Measurements from ENCODE around the gene THSD7B. TPM values are rescaled to one million over a fixed set of nuclear protein-coding genes. Genes with fewer than 3 reads are reported as not detected.

The THSD7B gene
- polyA plus RNA-seq, 4 donors, result 0.07 to 0.90 TPM; not detected in 2

- H3K4me3 ChIP-seq (ENCODE audit: low read depth in 1 of 3, low read length in 3 of 3), result no peak overlapping the region
- no peak for FAIRE-seq
- no peaks in the 10 kb centered on the region for H3K27me3 ChIP-seq (ENCODE audit: control insufficient read depth in 3 of 3, insufficient read depth in 3 of 3, low read length in 3 of 3)
- no peaks in the 10 kb centered on the region for H3K4me1 ChIP-seq (ENCODE audit: control insufficient read depth in 3 of 3, insufficient read depth in 2 of 3, low read depth in 1 of 3, low read length in 2 of 3)
- no peaks in the 10 kb centered on the region for H3K36me3 ChIP-seq (ENCODE audit: control insufficient read depth in 3 of 3, insufficient read depth in 2 of 3, low read depth in 1 of 3, low read length in 3 of 3)
- 90 to 97% (median 92%) methylated on average over 1 of the region's 1 CpG for WGBS, 3 donors
- DNase-seq, result no peak
- no peak overlapping the region for H3K27ac ChIP-seq (ENCODE audit: low read depth in 1 of 3, low read length in 2 of 3)
- H3K9me3 ChIP-seq (ENCODE audit: control insufficient read depth in 2 of 2, insufficient read depth in 1 of 2, low read depth in 1 of 2, low read length in 1 of 2), result no peaks in the 10 kb centered on the region
These were observed 357.9 kb downstream of the THSD7B start for GRCh38 chr2:137123226-137123625.

- Histone ChIP-seq H3K4me3 (ENCODE audit: low read depth in 1 of 3, low read length in 3 of 3) (no peak overlapping the region), H3K36me3 (ENCODE audit: control insufficient read depth in 3 of 3, insufficient read depth in 2 of 3, low read depth in 1 of 3, low read length in 3 of 3) (no peaks in the 10 kb centered on the region), H3K27ac (ENCODE audit: low read depth in 1 of 3, low read length in 2 of 3) (no peak overlapping the region), H3K9me3 (ENCODE audit: control insufficient read depth in 2 of 2, insufficient read depth in 1 of 2, low read depth in 1 of 2, low read length in 1 of 2) (no peaks in the 10 kb centered on the region), H3K4me1 (ENCODE audit: control insufficient read depth in 3 of 3, insufficient read depth in 2 of 3, low read depth in 1 of 3, low read length in 2 of 3) (peaks cover 0 to 19% (median 0%) of the 10 kb centered on the region in 3 donors), H3K27me3 (ENCODE audit: control insufficient read depth in 3 of 3, insufficient read depth in 3 of 3, low read length in 3 of 3) (no peaks in the 10 kb centered on the region)
- 58 to 74% (median 65%) methylated on average over 3 of the region's 3 CpGs for WGBS, 3 donors
- DNase-seq (no peak), FAIRE-seq (no peak)
These were observed 367.9 kb downstream of the THSD7B start for GRCh38 chr2:137133225-137133624.

- Histone ChIP-seq H3K4me1 (ENCODE audit: control insufficient read depth in 3 of 3, insufficient read depth in 2 of 3, low read depth in 1 of 3, low read length in 2 of 3) (peaks cover 0 to 15% (median 0%) of the 10 kb centered on the region in 3 donors), H3K27ac (ENCODE audit: low read depth in 1 of 3, low read length in 2 of 3) (no peak overlapping the region), H3K4me3 (ENCODE audit: low read depth in 1 of 3, low read length in 3 of 3) (no peak overlapping the region), H3K27me3 (ENCODE audit: control insufficient read depth in 3 of 3, insufficient read depth in 3 of 3, low read length in 3 of 3) (no peaks in the 10 kb centered on the region), H3K36me3 (ENCODE audit: control insufficient read depth in 3 of 3, insufficient read depth in 2 of 3, low read depth in 1 of 3, low read length in 3 of 3) (no peaks in the 10 kb centered on the region), H3K9me3 (ENCODE audit: control insufficient read depth in 2 of 2, insufficient read depth in 1 of 2, low read depth in 1 of 2, low read length in 1 of 2) (no peaks in the 10 kb centered on the region)
- FAIRE-seq, result no peak
- no peak for DNase-seq
These were observed 372.9 kb downstream of the THSD7B start for GRCh38 chr2:137138263-137138662.

- peak; percentile 54 to 86 for DNase-seq
- WGBS, 3 donors, result 16 to 56% (median 41%) methylated on average over 2 of the region's 2 CpGs
- H3K27me3 ChIP-seq (ENCODE audit: control insufficient read depth in 3 of 3, insufficient read depth in 3 of 3, low read length in 3 of 3), result no peaks in the 10 kb centered on the region
- peaks cover 0 to 7% of the 10 kb centered on the region in 2 donors for H3K9me3 ChIP-seq (ENCODE audit: control insufficient read depth in 2 of 2, insufficient read depth in 1 of 2, low read depth in 1 of 2, low read length in 1 of 2)
- H3K4me1 ChIP-seq (ENCODE audit: control insufficient read depth in 3 of 3, insufficient read depth in 2 of 3, low read depth in 1 of 3, low read length in 2 of 3), result peaks cover 0 to 11% (median 0%) of the 10 kb centered on the region in 3 donors
- no peak overlapping the region for H3K4me3 ChIP-seq (ENCODE audit: low read depth in 1 of 3, low read length in 3 of 3)
- H3K36me3 ChIP-seq (ENCODE audit: control insufficient read depth in 3 of 3, insufficient read depth in 2 of 3, low read depth in 1 of 3, low read length in 3 of 3), result no peaks in the 10 kb centered on the region
- H3K27ac ChIP-seq (ENCODE audit: low read depth in 1 of 3, low read length in 2 of 3), result peak overlapping the region in 1 of 3 donors; percentile 68
- FAIRE-seq, result no peak
These were observed 386.4 kb downstream of the THSD7B start for GRCh38 chr2:137151731-137152130.

GRCh38 chr2:137154946-137155345 lies 389.6 kb downstream of the THSD7B start:
- Histone ChIP-seq H3K27ac (ENCODE audit: low read depth in 1 of 3, low read length in 2 of 3) (no peak overlapping the region), H3K27me3 (ENCODE audit: control insufficient read depth in 3 of 3, insufficient read depth in 3 of 3, low read length in 3 of 3) (no peaks in the 10 kb centered on the region), H3K36me3 (ENCODE audit: control insufficient read depth in 3 of 3, insufficient read depth in 2 of 3, low read depth in 1 of 3, low read length in 3 of 3) (no peaks in the 10 kb centered on the region), H3K4me3 (ENCODE audit: low read depth in 1 of 3, low read length in 3 of 3) (no peak overlapping the region), H3K4me1 (ENCODE audit: control insufficient read depth in 3 of 3, insufficient read depth in 2 of 3, low read depth in 1 of 3, low read length in 2 of 3) (peaks cover 0 to 11% (median 0%) of the 10 kb centered on the region in 3 donors), H3K9me3 (ENCODE audit: control insufficient read depth in 2 of 2, insufficient read depth in 1 of 2, low read depth in 1 of 2, low read length in 1 of 2) (no peaks in the 10 kb centered on the region)
- 91 to 97% (median 94%) methylated on average over 1 of the region's 1 CpG for WGBS, 3 donors
- DNase-seq, result no peak
- FAIRE-seq, result no peak

- DNase-seq (no peak), FAIRE-seq (no peak)
- Histone ChIP-seq H3K4me1 (ENCODE audit: control insufficient read depth in 3 of 3, insufficient read depth in 2 of 3, low read depth in 1 of 3, low read length in 2 of 3) (peaks cover 0 to 11% (median 0%) of the 10 kb centered on the region in 3 donors), H3K27me3 (ENCODE audit: control insufficient read depth in 3 of 3, insufficient read depth in 3 of 3, low read length in 3 of 3) (no peaks in the 10 kb centered on the region), H3K9me3 (ENCODE audit: control insufficient read depth in 2 of 2, insufficient read depth in 1 of 2, low read depth in 1 of 2, low read length in 1 of 2) (no peaks in the 10 kb centered on the region), H3K36me3 (ENCODE audit: control insufficient read depth in 3 of 3, insufficient read depth in 2 of 3, low read depth in 1 of 3, low read length in 3 of 3) (no peaks in the 10 kb centered on the region), H3K4me3 (ENCODE audit: low read depth in 1 of 3, low read length in 3 of 3) (no peak overlapping the region), H3K27ac (ENCODE audit: low read depth in 1 of 3, low read length in 2 of 3) (no peak overlapping the region)
- WGBS, 3 donors, result 76 to 87% (median 81%) methylated on average over 4 of the region's 4 CpGs
These were observed 390.2 kb downstream of the THSD7B start for GRCh38 chr2:137155356-137156104.

- no peak overlapping the region for H3K27ac ChIP-seq (ENCODE audit: low read depth in 1 of 3, low read length in 2 of 3)
- DNase-seq, result no peak
- no peaks in the 10 kb centered on the region for H3K9me3 ChIP-seq (ENCODE audit: control insufficient read depth in 2 of 2, insufficient read depth in 1 of 2, low read depth in 1 of 2, low read length in 1 of 2)
- H3K4me1 ChIP-seq (ENCODE audit: control insufficient read depth in 3 of 3, insufficient read depth in 2 of 3, low read depth in 1 of 3, low read length in 2 of 3), result peaks cover 0 to 11% (median 0%) of the 10 kb centered on the region in 3 donors
- H3K36me3 ChIP-seq (ENCODE audit: control insufficient read depth in 3 of 3, insufficient read depth in 2 of 3, low read depth in 1 of 3, low read length in 3 of 3), result no peaks in the 10 kb centered on the region
- FAIRE-seq, result no peak
- H3K4me3 ChIP-seq (ENCODE audit: low read depth in 1 of 3, low read length in 3 of 3), result no peak overlapping the region
- no peaks in the 10 kb centered on the region for H3K27me3 ChIP-seq (ENCODE audit: control insufficient read depth in 3 of 3, insufficient read depth in 3 of 3, low read length in 3 of 3)
- 79 to 90% (median 81%) methylated on average over 4 of the region's 4 CpGs for WGBS, 3 donors
These were observed 391.0 kb downstream of the THSD7B start for GRCh38 chr2:137156221-137156844.

- FAIRE-seq (no peak), DNase-seq (no peak)
- Histone ChIP-seq H3K36me3 (ENCODE audit: control insufficient read depth in 3 of 3, insufficient read depth in 2 of 3, low read depth in 1 of 3, low read length in 3 of 3) (no peaks in the 10 kb centered on the region), H3K4me3 (ENCODE audit: low read depth in 1 of 3, low read length in 3 of 3) (no peak overlapping the region), H3K4me1 (ENCODE audit: control insufficient read depth in 3 of 3, insufficient read depth in 2 of 3, low read depth in 1 of 3, low read length in 2 of 3) (peaks cover 0 to under 1% (median 0%) of the 10 kb centered on the region in 3 donors), H3K27me3 (ENCODE audit: control insufficient read depth in 3 of 3, insufficient read depth in 3 of 3, low read length in 3 of 3) (no peaks in the 10 kb centered on the region), H3K27ac (ENCODE audit: low read depth in 1 of 3, low read length in 2 of 3) (no peak overlapping the region), H3K9me3 (ENCODE audit: control insufficient read depth in 2 of 2, insufficient read depth in 1 of 2, low read depth in 1 of 2, low read length in 1 of 2) (no peaks in the 10 kb centered on the region)
- 73 to 78% (median 78%) methylated on average over 1 of the region's 1 CpG for WGBS, 3 donors
These were observed 392.5 kb downstream of the THSD7B start for GRCh38 chr2:137157851-137158250.
